Measurements from ENCODE around the gene SRPX. TPM values are rescaled to one million over a fixed set of nuclear protein-coding genes. Genes with fewer than 3 reads are reported as not detected.

Gene SRPX
- total and polyA plus RNA-seq, 2 of the 13 experiments (the other 11 are each of a cell fraction or from before 2014, with no cell fraction given) = 0.30 TPM; not detected in 1

GRCh38 chrX:38206036-38206435 lies 14.6 kb downstream of the SRPX start (continued):
- TF ChIP-seq ZNF75D (CRISPR knock-in tag; IDR thresholded peaks at IDR 0.05; ENCODE audit: borderline replicate concordance) (no peak), HDAC1 (CRISPR knock-in tag; IDR thresholded peaks at IDR 0.05) (no peak), CCAR2 (optimal IDR thresholded peaks at IDR 0.05; ENCODE audit: low read depth, low read length) (no peak), HIVEP1 (CRISPR knock-in tag; IDR thresholded peaks at IDR 0.05) (no peak)

GRCh38 chrX:38205039-38205438 lies 15.6 kb downstream of the SRPX start:
- POLR2A ChIA-PET = no interaction called here
- Histone ChIP-seq H3K4me3 (replicated peaks in 1 of 3; ENCODE audit: insufficient read depth in 1 of 3, low read depth in 2 of 3, low read length in 3 of 3) (no peak overlapping the region), H3K4me2 (ENCODE audit: low read depth, low read length) (no peak overlapping the region), H3K9me3 (ENCODE audit: low read length) (no peaks in the 10 kb centered on the region), H2AFZ (ENCODE audit: low read length) (no peak overlapping the region), H3K79me2 (ENCODE audit: insufficient read depth, low read length) (no peaks in the 10 kb centered on the region), H3K9ac (ENCODE audit: insufficient read depth, low read depth, low read length) (no peak overlapping the region), H3K27ac (ENCODE audit: extremely low read length, insufficient read depth, low read length) (no peak overlapping the region), H3K36me3 (replicated peaks in 1 of 2; ENCODE audit: control insufficient read depth in 1 of 2, insufficient read depth in 2 of 2, low read length in 2 of 2) (no peaks in the 10 kb centered on the region), H3K27me3 (ENCODE audit: control insufficient read depth in 1 of 2, insufficient read depth in 2 of 2, low read length in 2 of 2) (no peaks in the 10 kb centered on the region), H3K4me1 (ENCODE audit: insufficient read depth, low read length) (no peaks in the 10 kb centered on the region), H4K20me1 (ENCODE audit: insufficient read depth, low read length) (no peaks in the 10 kb centered on the region)
- intact Hi-C loops (cut with micrococcal nuclease; ENCODE audit: unreplicated experiment) (no loop called here), in situ Hi-C loops (cut with HindIII; ENCODE audit: extremely low pct_ligation_motif_present, low pct_unique_long_range_greater_than_20kb) (no loop called here)
- CTCF ChIA-PET (ENCODE audit: low intra/inter-chr PET ratio, low total read pairs) = no interaction called here
- FAIRE-seq (no peak), DNase-seq (ENCODE audit: low spot score) (no peak), ATAC-seq (no peak)
- WGBS (ENCODE audit: low lambda C conversion rate) = 0% methylated on average over 1 of the region's 3 CpGs
- no TSS peak for BruUV-seq (replicated peaks)
- TF ChIP-seq ZFP62 (CRISPR knock-in tag; IDR thresholded peaks at IDR 0.05) (no peak), NR1H2 (CRISPR knock-in tag; IDR thresholded peaks at IDR 0.05; ENCODE audit: borderline replicate concordance, low read depth) (no peak), TBX2 (CRISPR knock-in tag; IDR thresholded peaks at IDR 0.05; ENCODE audit: borderline replicate concordance) (no peak), RCOR2 (CRISPR knock-in tag; IDR thresholded peaks at IDR 0.05) (no peak), ZNF589 (CRISPR knock-in tag; conservative IDR thresholded peaks at IDR 0.05) (no peak), ZNF550 (CRISPR knock-in tag; IDR thresholded peaks at IDR 0.05; ENCODE audit: borderline replicate concordance) (no peak), ZNF30 (CRISPR knock-in tag; IDR thresholded peaks at IDR 0.05) (no peak), ZGPAT (CRISPR knock-in tag; IDR thresholded peaks at IDR 0.05) (no peak), ZNF576 (CRISPR knock-in tag; IDR thresholded peaks at IDR 0.05) (no peak), SRY (CRISPR knock-in tag; IDR thresholded peaks at IDR 0.05) (no peak), DRAP1 (CRISPR knock-in tag; IDR thresholded peaks at IDR 0.05) (no peak), NCOA5 (CRISPR knock-in tag; IDR thresholded peaks at IDR 0.05) (no peak), ZNF280B (CRISPR knock-in tag; IDR thresholded peaks at IDR 0.05; ENCODE audit: borderline replicate concordance) (no peak), CHD4 (IDR thresholded peaks at IDR 0.05; ENCODE audit: borderline replicate concordance, low read length) (no peak), ZNF225 (CRISPR knock-in tag; IDR thresholded peaks at IDR 0.05) (no peak)
